HEK293 (cell line): ENCODE measurements around the gene PLLP.

ENCODE experiments used
- FEZF1 ChIP-seq: fragments of 450-650 bp; formaldehyde crosslinking; IDR thresholded peaks from 2 replicates; pipeline ENCODE4 v1.5.1; 2016; ENCODE audit warnings: missing biosample characterization, missing genetic modification characterization
- GLI4 ChIP-seq: fragments of 450-650 bp; formaldehyde crosslinking; IDR thresholded peaks from 2 replicates; pipeline ENCODE4 v1.5.1; 2016; ENCODE audit warnings: missing biosample characterization, missing genetic modification characterization
- OSR2 ChIP-seq: fragments of 450-650 bp; formaldehyde crosslinking; IDR thresholded peaks from 2 replicates; pipeline ENCODE4 v1.5.1; 2016; ENCODE audit warnings: missing biosample characterization, missing genetic modification characterization
- SCRT1 ChIP-seq: fragments of 450-650 bp; formaldehyde crosslinking; IDR thresholded peaks from 2 replicates; pipeline ENCODE4 v1.5.1; 2016; ENCODE audit warnings: missing biosample characterization, missing genetic modification characterization, borderline replicate concordance
- SP3 ChIP-seq: fragments of 450-650 bp; formaldehyde crosslinking; IDR thresholded peaks from 2 replicates; pipeline ENCODE4 v1.5.1; 2016; ENCODE audit warnings: missing biosample characterization, missing genetic modification characterization
- TRIM28 ChIP-seq: IDR thresholded peaks from 2 replicates; pipeline ENCODE4 v1.6.1; 2011; ENCODE audit warnings: low read length, control low read depth, borderline replicate concordance
- ZBTB20 ChIP-seq: fragments of 450-650 bp; formaldehyde crosslinking; IDR thresholded peaks from 2 replicates; pipeline ENCODE4 v1.5.1; 2016; ENCODE audit warnings: missing biosample characterization, missing genetic modification characterization
- ZBTB21 ChIP-seq: fragments of 450-650 bp; formaldehyde crosslinking; IDR thresholded peaks from 2 replicates; pipeline ENCODE4 v1.5.1; 2017; ENCODE audit warnings: missing biosample characterization, missing genetic modification characterization
- ZFP41 ChIP-seq: fragments of 450-650 bp; formaldehyde crosslinking; IDR thresholded peaks from 2 replicates; pipeline ENCODE4 v1.5.1; 2016; ENCODE audit warnings: missing biosample characterization, missing genetic modification characterization, borderline replicate concordance
- ZNF155 ChIP-seq: fragments of 450-650 bp; formaldehyde crosslinking; IDR thresholded peaks from 2 replicates; pipeline ENCODE4 v1.5.1; 2016; ENCODE audit warnings: missing biosample characterization, missing genetic modification characterization
- ZNF175 ChIP-seq: fragments of 450-650 bp; formaldehyde crosslinking; IDR thresholded peaks from 2 replicates; pipeline ENCODE4 v1.5.1; 2016; ENCODE audit warnings: missing biosample characterization, missing genetic modification characterization
- ZNF23 ChIP-seq: fragments of 450-650 bp; formaldehyde crosslinking; IDR thresholded peaks from 2 replicates; pipeline ENCODE4 v1.5.1; 2016; ENCODE audit warnings: missing biosample characterization, missing genetic modification characterization, borderline replicate concordance
- ZNF274 ChIP-seq, 2 experiments: fragments of 200-500 bp in 1 of 2; fragments of 450-650 bp in 1 of 2; sonication (Bioruptor generic) in 1 of 2; formaldehyde crosslinking in 1 of 2; IDR thresholded peaks; 2 replicates each; pipeline versions ENCODE4 v1.5.1 to v1.6.1; 2014 to 2016; ENCODE audit warnings: borderline replicate concordance in 1 of 2, inconsistent platforms in 1 of 2, low read length in 1 of 2, missing biosample characterization in 1 of 2, missing genetic modification characterization in 1 of 2
- ZNF292 ChIP-seq: fragments of 450-650 bp; formaldehyde crosslinking; IDR thresholded peaks from 2 replicates; pipeline ENCODE4 v1.5.1; 2016; ENCODE audit warnings: low read depth, missing biosample characterization, missing genetic modification characterization, borderline replicate concordance
- ZNF324 ChIP-seq: fragments of 450-650 bp; formaldehyde crosslinking; IDR thresholded peaks from 2 replicates; pipeline ENCODE4 v1.5.1; 2016; ENCODE audit warnings: missing biosample characterization, missing genetic modification characterization
- ZNF501 ChIP-seq: fragments of 450-650 bp; formaldehyde crosslinking; IDR thresholded peaks from 2 replicates; pipeline ENCODE4 v1.5.1; 2016; ENCODE audit warnings: missing biosample characterization, missing genetic modification characterization
- ZNF560 ChIP-seq: fragments of 450-650 bp; formaldehyde crosslinking; IDR thresholded peaks from 2 replicates; pipeline ENCODE4 v1.5.1; 2017; ENCODE audit warnings: missing biosample characterization, missing genetic modification characterization, borderline replicate concordance
- ZNF626 ChIP-seq: fragments of 450-650 bp; sonication (Bioruptor Pico); formaldehyde crosslinking; IDR thresholded peaks from 2 replicates; pipeline ENCODE4 v1.5.1; 2018; ENCODE audit warnings: missing biosample characterization, missing genetic modification characterization, inconsistent platforms
- ZNF629 ChIP-seq: fragments of 450-650 bp; formaldehyde crosslinking; IDR thresholded peaks from 2 replicates; pipeline ENCODE4 v1.5.1; 2017; ENCODE audit warnings: missing biosample characterization, missing genetic modification characterization
- ZNF660 ChIP-seq: fragments of 450-650 bp; IDR thresholded peaks from 2 replicates; pipeline ENCODE4 v1.5.1; 2018; ENCODE audit warnings: missing biosample characterization, mild to moderate bottlenecking, missing genetic modification characterization
- ZNF791 ChIP-seq: fragments of 450-650 bp; formaldehyde crosslinking; IDR thresholded peaks from 2 replicates; pipeline ENCODE4 v1.5.1; 2016; ENCODE audit warnings: missing biosample characterization, missing genetic modification characterization
- ZSCAN23 ChIP-seq: fragments of 450-650 bp; formaldehyde crosslinking; IDR thresholded peaks from 2 replicates; pipeline ENCODE4 v1.5.1; 2016; ENCODE audit warnings: missing biosample characterization, missing genetic modification characterization
- ZXDB ChIP-seq: fragments of 450-650 bp; formaldehyde crosslinking; IDR thresholded peaks from 2 replicates; pipeline ENCODE4 v1.5.1; 2016; ENCODE audit warnings: missing biosample characterization, missing genetic modification characterization
- TF ChIP-seq, protein P1 (sequence below): fragments of 450-650 bp; formaldehyde crosslinking; IDR thresholded peaks from 2 replicates; pipeline ENCODE4 v1.5.1; 2017; ENCODE audit warnings: missing biosample characterization, mild to moderate bottlenecking, missing genetic modification characterization, moderate library complexity
- TF ChIP-seq, protein P2 (sequence below): fragments of 450-650 bp; formaldehyde crosslinking; IDR thresholded peaks from 2 replicates; pipeline ENCODE4 v1.5.1; 2016; ENCODE audit warnings: missing biosample characterization, missing genetic modification characterization
- TF ChIP-seq, protein P3 (sequence below): fragments of 450-650 bp; formaldehyde crosslinking; IDR thresholded peaks from 2 replicates; pipeline ENCODE4 v1.5.1; 2016; ENCODE audit warnings: missing biosample characterization, missing genetic modification characterization
- TF ChIP-seq, protein P4 (sequence below): fragments of 450-650 bp; formaldehyde crosslinking; IDR thresholded peaks from 2 replicates; pipeline ENCODE4 v1.5.0; 2017; ENCODE audit warnings: missing biosample characterization, missing genetic modification characterization, borderline replicate concordance
- TF ChIP-seq, protein P5 (sequence below): fragments of 450-650 bp; formaldehyde crosslinking; conservative IDR thresholded peaks from 2 replicates; pipeline ENCODE4 v1.5.1; 2016; ENCODE audit warnings: low read depth, missing biosample characterization, missing genetic modification characterization

PLLP gene

DNA sequence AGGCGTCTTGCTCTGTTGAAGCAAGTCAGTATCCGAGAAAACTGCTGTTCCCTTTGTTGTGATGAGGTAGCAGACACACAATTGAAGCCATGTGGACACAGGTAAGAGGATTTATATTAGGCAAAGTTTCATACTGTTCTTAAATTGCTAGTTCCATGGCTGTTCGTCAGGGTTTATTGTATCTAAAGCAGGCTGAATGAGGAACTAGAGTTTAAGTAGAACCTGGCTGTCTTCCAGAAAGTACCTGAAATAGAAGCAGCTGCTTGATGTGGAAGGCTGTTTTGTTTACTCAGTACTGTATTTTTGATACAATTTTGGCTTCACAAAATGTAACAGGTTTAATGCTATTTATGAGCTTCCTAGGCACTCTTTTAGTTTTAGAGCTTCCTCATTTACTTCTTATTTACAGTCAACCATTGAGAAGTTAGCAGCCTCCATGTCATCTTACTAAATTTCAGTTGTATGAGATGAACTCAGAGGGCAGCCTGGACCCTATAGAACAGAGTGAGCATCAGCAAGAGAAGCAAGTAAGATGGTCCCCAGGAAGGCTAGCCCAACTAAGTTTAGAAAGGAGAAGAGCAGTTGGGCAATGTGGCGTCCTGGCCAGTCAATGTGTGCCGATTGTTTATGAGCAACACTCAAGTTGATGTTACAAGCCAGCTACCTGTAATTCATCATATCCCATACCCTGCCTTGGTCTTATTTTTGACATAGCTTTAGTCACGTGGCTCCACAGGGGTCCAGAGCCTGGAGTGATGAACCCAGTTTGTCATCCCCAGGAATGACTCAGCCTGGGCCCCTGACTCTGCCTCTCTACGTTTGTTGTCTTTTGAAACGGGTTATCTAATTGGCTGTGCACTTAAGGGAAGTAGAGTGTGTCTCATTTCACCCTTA is 49.1 kb downstream of the PLLP start (continued):
- TF ChIP-seq ZNF175 (tag by site-specific recombination) (no peak), ZXDB (0 out of 2 replicates have a peak, but pooled peaks have one; percentile 23), ZBTB21 (tag by site-specific recombination) (peak; percentile 36; the same call in 1 of the 2 replicates), ZSCAN23 (tag by site-specific recombination) (no peak), ZFP41 (tag by site-specific recombination) (no peak), SCRT1 (tag by site-specific recombination) (no peak), ZNF660 (tag by site-specific recombination) (peak; percentile 46; the same call in 1 of the 2 replicates), GLI4 (no peak), ZNF626 (tag by site-specific recombination) (no peak), ZNF274 (IDR thresholded peaks at IDR 0.05; ENCODE audit: low read length) (no peak), ZNF274 (tag by site-specific recombination; IDR thresholded peaks at IDR 0.05; ENCODE audit: borderline replicate concordance) (no peak), ZNF23 (no peak), FEZF1 (tag by site-specific recombination) (peak; percentile 67), ZNF155 (tag by site-specific recombination) (no peak), TRIM28 (no peak), ZBTB20 (tag by site-specific recombination) (peak; percentile 59; the same call in 1 of the 2 replicates), ZNF629 (peak; percentile 46), ZNF791 (no peak), ZNF324 (tag by site-specific recombination) (0 out of 2 replicates have a peak, but pooled peaks have one; percentile 26), ZNF292 (tag by site-specific recombination) (no peak), OSR2 (tag by site-specific recombination) (peak; percentile 63; the same call in 1 of the 2 replicates), ZNF501 (tag by site-specific recombination) (no peak), ZNF560 (tag by site-specific recombination) (no peak), SP3 (tag by site-specific recombination) (no peak)
- TF ChIP-seq, protein P1, sequence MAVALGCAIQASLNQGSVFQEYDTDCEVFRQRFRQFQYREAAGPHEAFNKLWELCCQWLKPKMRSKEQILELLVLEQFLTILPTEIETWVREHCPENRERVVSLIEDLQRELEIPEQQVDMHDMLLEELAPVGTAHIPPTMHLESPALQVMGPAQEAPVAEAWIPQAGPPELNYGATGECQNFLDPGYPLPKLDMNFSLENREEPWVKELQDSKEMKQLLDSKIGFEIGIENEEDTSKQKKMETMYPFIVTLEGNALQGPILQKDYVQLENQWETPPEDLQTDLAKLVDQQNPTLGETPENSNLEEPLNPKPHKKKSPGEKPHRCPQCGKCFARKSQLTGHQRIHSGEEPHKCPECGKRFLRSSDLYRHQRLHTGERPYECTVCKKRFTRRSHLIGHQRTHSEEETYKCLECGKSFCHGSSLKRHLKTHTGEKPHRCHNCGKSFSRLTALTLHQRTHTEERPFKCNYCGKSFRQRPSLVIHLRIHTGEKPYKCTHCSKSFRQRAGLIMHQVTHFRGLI (tag by site-specific recombination), result peak; percentile 85
- TF ChIP-seq, protein P2, sequence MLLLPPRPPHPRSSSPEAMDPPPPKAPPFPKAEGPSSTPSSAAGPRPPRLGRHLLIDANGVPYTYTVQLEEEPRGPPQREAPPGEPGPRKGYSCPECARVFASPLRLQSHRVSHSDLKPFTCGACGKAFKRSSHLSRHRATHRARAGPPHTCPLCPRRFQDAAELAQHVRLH (tag by site-specific recombination), result no peak
- TF ChIP-seq, protein P3, sequence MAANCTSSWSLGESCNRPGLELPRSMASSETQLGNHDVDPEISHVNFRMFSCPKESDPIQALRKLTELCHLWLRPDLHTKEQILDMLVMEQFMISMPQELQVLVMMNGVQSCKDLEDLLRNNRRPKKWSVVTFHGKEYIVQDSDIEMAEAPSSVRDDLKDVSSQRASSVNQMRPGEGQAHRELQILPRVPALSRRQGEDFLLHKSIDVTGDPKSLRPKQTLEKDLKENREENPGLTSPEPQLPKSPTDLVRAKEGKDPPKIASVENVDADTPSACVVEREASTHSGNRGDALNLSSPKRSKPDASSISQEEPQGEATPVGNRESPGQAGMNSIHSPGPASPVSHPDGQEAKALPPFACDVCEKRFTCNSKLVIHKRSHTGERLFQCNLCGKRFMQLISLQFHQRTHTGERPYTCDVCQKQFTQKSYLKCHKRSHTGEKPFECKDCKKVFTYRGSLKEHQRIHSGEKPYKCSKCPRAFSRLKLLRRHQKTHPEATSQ (tag by site-specific recombination), result no peak
- TF ChIP-seq, protein P4, sequence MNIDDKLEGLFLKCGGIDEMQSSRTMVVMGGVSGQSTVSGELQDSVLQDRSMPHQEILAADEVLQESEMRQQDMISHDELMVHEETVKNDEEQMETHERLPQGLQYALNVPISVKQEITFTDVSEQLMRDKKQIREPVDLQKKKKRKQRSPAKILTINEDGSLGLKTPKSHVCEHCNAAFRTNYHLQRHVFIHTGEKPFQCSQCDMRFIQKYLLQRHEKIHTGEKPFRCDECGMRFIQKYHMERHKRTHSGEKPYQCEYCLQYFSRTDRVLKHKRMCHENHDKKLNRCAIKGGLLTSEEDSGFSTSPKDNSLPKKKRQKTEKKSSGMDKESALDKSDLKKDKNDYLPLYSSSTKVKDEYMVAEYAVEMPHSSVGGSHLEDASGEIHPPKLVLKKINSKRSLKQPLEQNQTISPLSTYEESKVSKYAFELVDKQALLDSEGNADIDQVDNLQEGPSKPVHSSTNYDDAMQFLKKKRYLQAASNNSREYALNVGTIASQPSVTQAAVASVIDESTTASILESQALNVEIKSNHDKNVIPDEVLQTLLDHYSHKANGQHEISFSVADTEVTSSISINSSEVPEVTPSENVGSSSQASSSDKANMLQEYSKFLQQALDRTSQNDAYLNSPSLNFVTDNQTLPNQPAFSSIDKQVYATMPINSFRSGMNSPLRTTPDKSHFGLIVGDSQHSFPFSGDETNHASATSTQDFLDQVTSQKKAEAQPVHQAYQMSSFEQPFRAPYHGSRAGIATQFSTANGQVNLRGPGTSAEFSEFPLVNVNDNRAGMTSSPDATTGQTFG (tag by site-specific recombination), result no peak
- TF ChIP-seq, protein P5, sequence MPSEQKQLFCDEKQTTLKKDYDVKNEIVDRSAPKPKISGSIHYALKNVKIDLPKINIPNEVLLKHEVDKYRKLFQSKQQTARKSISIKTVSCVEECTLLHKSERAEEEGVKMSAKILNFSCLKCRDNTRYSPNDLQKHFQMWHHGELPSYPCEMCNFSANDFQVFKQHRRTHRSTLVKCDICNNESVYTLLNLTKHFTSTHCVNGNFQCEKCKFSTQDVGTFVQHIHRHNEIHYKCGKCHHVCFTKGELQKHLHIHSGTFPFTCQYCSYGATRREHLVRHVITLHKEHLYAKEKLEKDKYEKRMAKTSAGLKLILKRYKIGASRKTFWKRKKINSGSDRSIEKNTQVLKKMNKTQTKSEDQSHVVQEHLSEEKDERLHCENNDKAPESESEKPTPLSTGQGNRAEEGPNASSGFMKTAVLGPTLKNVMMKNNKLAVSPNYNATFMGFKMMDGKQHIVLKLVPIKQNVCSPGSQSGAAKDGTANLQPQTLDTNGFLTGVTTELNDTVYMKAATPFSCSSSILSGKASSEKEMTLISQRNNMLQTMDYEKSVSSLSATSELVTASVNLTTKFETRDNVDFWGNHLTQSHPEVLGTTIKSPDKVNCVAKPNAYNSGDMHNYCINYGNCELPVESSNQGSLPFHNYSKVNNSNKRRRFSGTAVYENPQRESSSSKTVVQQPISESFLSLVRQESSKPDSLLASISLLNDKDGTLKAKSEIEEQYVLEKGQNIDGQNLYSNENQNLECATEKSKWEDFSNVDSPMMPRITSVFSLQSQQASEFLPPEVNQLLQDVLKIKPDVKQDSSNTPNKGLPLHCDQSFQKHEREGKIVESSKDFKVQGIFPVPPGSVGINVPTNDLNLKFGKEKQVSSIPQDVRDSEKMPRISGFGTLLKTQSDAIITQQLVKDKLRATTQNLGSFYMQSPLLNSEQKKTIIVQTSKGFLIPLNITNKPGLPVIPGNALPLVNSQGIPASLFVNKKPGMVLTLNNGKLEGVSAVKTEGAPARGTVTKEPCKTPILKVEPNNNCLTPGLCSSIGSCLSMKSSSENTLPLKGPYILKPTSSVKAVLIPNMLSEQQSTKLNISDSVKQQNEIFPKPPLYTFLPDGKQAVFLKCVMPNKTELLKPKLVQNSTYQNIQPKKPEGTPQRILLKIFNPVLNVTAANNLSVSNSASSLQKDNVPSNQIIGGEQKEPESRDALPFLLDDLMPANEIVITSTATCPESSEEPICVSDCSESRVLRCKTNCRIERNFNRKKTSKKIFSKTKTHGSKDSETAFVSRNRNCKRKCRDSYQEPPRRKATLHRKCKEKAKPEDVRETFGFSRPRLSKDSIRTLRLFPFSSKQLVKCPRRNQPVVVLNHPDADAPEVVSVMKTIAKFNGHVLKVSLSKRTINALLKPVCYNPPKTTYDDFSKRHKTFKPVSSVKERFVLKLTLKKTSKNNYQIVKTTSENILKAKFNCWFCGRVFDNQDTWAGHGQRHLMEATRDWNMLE (tag by site-specific recombination), result 0 out of 2 replicates have a peak, but pooled peaks have one; percentile 20
